Transverse colon (tissue), 3 donors: ENCODE measurements around the gene TBC1D12.

ENCODE experiments used
- POLR2A ChIP-seq: fragments of 450-650 bp; IDR thresholded peaks from one replicate; pipeline ENCODE4 v1.6.1; 2016; ENCODE audit warnings: antibody characterized with exemption, mild to moderate bottlenecking, moderate library complexity
- TF ChIP-seq, protein P1 (sequence below), 5 experiments: fragments of 200-600 bp in 3 of 5; fragments of 450-650 bp in 2 of 5; sonication (generic) in 3 of 5; IDR thresholded peaks; 1 replicate in 2 of 5; 2 replicates in 3 of 5; pipeline ENCODE4 v1.5.1; 2016 to 2017; ENCODE audit warnings: antibody characterized with exemption in 5 of 5, inconsistent platforms in 3 of 5, mild to moderate bottlenecking in 2 of 5, moderate library complexity in 1 of 5

DNA sequence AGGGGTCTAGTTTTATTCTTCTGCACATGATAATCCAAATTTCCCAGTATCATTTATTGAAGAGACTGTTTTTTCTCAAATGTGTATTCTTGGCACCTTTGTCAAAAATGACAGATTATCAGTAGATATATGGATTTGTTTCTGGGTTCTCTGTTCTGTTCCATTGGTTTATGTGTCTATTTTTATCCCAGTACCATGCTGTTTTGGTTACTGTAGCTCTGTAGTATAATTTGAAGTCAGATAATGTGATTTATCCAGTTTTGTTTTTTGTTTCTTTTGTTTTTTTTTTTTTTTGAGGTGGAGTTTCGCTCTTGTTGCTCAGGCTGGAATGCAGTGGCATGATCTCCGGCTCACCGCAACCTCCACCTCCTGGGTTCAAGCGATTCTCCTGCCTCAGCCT lies 81.6 kb downstream of the TBC1D12 start:
- TF ChIP-seq, protein P1, sequence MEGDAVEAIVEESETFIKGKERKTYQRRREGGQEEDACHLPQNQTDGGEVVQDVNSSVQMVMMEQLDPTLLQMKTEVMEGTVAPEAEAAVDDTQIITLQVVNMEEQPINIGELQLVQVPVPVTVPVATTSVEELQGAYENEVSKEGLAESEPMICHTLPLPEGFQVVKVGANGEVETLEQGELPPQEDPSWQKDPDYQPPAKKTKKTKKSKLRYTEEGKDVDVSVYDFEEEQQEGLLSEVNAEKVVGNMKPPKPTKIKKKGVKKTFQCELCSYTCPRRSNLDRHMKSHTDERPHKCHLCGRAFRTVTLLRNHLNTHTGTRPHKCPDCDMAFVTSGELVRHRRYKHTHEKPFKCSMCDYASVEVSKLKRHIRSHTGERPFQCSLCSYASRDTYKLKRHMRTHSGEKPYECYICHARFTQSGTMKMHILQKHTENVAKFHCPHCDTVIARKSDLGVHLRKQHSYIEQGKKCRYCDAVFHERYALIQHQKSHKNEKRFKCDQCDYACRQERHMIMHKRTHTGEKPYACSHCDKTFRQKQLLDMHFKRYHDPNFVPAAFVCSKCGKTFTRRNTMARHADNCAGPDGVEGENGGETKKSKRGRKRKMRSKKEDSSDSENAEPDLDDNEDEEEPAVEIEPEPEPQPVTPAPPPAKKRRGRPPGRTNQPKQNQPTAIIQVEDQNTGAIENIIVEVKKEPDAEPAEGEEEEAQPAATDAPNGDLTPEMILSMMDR (IDR thresholded peaks at IDR 0.05): no peak
- no peak for TF ChIP-seq POLR2A
